Rectal smooth muscle tissue (tissue), 1 donor: ENCODE measurements around the gene CCHCR1.
A peak's percentile ranks its signal among the peaks of the same experiment; 100 is the strongest.
"Not testable (repeated sequence)": the region's sequence is repeated elsewhere in the genome, so short reads cannot be mapped to it uniquely, and the experiment has no call there.

Experiments
- H3K27ac ChIP-seq: one replicate; pipeline ENCODE4 v1.7.0; 2013; ENCODE audit warnings: low read depth, low read length, inconsistent platforms
- H3K27me3 ChIP-seq: one replicate; pipeline ENCODE4 v1.7.0; 2013; ENCODE audit warnings: low read length; ENCODE audit not compliant: control insufficient read depth, insufficient read depth
- H3K36me3 ChIP-seq: one replicate; pipeline ENCODE4 v1.7.0; 2013; ENCODE audit warnings: low read length; ENCODE audit not compliant: control insufficient read depth, insufficient read depth
- H3K4me1 ChIP-seq: one replicate; pipeline ENCODE4 v1.7.0; 2013; ENCODE audit warnings: low read length; ENCODE audit not compliant: control insufficient read depth, insufficient read depth
- H3K4me3 ChIP-seq: one replicate; pipeline ENCODE4 v1.7.0; 2013; ENCODE audit warnings: low read length
- H3K9ac ChIP-seq: one replicate; pipeline ENCODE4 v1.7.0; 2013; ENCODE audit warnings: low read length

Gene CCHCR1

DNA sequence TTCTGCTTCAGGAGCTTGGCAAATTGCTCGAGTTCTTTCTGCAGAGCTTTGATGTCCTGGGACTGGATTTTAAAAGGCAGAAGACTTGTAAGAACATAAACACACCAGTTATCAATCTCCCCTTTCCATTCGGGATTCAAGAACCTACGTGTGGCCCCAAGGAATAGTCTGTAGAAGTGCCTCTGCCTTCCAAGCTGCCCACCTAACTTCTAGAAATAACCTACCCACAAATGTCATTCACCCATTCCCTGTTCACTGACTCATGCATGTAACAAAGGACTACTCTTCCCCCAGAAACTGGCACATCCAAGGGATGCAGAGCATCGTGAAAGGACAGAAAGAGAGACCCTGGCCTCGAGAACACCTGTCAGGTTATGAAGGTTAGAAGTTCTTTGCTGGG lies 8.4 kb upstream of the CCHCR1 start:
- Histone ChIP-seq H3K9ac (no peak overlapping the region), H3K27ac (no peak overlapping the region), H3K4me1 (no peaks in the 10 kb centered on the region), H3K4me3 (no peak overlapping the region), H3K36me3 (no peaks in the 10 kb centered on the region), H3K27me3 (no peaks in the 10 kb centered on the region)

DNA sequence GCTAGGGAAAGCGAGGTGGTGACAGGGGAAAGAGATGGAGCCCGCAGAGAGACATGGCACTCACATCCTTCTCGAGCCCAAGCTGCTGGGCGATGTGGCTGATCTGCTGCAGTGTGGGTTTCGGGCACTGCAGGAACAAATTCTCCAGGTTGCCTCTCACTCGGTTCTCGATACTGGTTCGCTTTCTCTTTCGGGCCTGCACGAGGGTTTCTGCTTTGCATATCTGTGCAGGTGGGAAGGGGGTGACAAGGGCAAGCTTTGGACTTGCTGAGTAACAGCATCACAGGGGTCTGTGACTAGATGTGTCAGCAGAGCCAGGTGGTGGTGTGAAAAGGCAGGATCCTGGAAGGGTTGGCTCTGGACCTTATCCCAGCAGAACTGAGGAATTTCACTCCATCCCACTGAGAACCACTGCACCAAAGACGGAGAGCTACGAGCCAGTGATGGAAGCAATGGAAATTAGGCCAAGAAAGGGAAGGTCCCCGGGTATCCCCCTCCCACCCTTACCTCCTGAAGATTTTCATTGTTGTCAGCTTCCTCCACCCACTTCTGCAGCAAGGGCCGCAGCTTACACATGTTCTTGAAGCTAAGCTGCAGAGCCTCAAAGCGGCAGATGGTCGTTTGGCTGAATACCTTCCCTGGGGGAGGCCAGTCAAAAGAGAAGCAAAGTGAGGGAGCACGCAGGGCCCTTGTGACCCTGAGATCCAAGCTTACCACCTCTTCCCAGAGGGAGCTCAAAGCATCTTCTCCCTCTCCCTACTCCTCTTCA lies 7.6 kb upstream of the CCHCR1 start:
- H3K27ac ChIP-seq, H3K9ac ChIP-seq: not testable (repeated sequence)

DNA sequence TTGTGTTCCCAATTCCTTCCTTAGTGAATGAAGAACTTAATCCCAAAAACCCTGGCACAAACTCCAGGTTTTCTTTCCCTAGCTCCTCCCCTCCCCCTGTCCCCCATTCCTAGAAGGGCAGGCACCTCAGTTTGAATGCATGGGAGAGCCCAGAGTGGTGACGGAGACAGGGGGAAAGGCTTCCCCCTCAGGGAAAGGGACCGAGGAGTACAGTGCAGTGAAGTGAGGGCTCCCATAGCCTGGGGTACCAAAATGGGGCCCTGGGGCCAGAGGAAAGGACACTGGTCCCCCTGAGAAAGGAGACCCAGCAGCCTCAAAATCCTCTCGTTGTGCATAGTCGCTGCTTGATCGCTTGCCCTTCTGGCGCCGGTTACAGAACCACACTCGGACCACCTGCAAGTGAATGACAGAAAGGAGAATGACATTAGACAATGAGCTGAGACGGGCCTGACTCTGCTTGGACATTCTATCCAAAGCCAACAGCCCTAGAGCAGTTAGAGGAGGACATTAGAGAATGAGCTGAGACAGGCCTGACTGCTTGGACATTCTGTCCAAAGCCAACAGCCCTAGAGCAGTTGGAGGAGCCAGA lies 7.0 kb upstream of the CCHCR1 start:
- H3K36me3 ChIP-seq, H3K27ac ChIP-seq, H3K27me3 ChIP-seq, H3K4me1 ChIP-seq, H3K9ac ChIP-seq, H3K4me3 ChIP-seq: not testable (repeated sequence)

More for the DNA sequence above, 7.6 kb upstream of the CCHCR1 start:
- not testable (repeated sequence) for H3K36me3 ChIP-seq, H3K4me3 ChIP-seq, H3K27me3 ChIP-seq, H3K4me1 ChIP-seq

DNA sequence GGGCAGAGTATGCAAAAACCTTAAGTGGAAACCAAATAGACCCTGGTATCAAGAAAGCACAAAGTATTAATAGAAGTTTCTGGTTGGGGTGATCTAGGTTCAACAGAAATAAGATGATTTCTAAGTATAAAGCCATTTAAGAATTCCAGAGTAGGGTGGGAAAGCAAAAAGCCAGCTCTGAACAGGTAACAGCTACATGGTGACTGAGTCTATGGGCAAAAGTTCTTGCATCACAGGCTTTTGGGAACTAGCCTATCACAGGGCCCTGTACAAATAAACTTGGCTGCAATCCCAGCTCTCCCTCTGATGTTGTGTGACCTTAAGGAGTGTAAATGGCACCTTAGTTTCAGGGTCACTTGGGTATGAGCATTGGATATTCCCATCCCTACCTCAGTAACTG lies 6.3 kb upstream of the CCHCR1 start:
- H3K4me3 ChIP-seq: no peak overlapping the region

DNA sequence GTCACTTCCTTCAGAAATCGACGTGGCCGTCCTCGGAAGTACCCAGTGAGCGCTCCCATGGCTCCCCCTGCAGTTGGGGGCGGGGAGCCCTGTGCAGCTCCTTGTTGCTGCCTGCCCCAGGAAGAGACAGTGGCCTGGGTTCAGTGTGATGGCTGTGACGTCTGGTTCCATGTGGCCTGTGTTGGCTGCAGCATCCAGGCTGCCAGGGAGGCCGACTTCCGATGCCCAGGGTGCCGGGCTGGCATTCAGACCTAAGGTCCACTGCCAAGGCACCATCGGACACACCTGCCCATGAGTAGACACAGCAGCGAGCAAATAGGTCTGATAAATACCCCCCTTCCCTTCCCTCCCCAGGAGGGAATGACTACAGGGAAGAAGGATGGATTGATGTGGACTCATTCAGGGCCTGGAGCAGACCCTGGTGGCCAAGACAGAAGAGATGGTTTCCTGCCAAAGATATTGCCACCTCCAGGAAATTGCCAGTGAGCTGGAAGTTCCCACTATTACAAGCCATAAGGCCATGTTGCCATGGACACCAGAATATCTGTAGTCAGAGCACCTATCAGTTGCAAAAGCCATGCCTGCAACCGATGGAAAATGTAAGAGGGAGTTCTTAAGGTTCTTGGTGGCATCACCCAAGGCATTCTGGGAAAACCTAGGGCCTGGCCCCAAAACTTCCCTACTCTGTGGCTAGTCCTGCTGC lies 5.0 kb upstream of the CCHCR1 start:
- Histone ChIP-seq H3K9ac (no peak overlapping the region), H3K27me3 (no peaks in the 10 kb centered on the region), H3K4me3 (no peak overlapping the region), H3K27ac (no peak overlapping the region), H3K36me3 (no peaks in the 10 kb centered on the region), H3K4me1 (no peaks in the 10 kb centered on the region)

More for the DNA sequence above, 6.3 kb upstream of the CCHCR1 start:
- Histone ChIP-seq H3K9ac (no peak overlapping the region), H3K4me1 (no peaks in the 10 kb centered on the region), H3K27me3 (no peaks in the 10 kb centered on the region), H3K36me3 (no peaks in the 10 kb centered on the region), H3K27ac (no peak overlapping the region)

DNA sequence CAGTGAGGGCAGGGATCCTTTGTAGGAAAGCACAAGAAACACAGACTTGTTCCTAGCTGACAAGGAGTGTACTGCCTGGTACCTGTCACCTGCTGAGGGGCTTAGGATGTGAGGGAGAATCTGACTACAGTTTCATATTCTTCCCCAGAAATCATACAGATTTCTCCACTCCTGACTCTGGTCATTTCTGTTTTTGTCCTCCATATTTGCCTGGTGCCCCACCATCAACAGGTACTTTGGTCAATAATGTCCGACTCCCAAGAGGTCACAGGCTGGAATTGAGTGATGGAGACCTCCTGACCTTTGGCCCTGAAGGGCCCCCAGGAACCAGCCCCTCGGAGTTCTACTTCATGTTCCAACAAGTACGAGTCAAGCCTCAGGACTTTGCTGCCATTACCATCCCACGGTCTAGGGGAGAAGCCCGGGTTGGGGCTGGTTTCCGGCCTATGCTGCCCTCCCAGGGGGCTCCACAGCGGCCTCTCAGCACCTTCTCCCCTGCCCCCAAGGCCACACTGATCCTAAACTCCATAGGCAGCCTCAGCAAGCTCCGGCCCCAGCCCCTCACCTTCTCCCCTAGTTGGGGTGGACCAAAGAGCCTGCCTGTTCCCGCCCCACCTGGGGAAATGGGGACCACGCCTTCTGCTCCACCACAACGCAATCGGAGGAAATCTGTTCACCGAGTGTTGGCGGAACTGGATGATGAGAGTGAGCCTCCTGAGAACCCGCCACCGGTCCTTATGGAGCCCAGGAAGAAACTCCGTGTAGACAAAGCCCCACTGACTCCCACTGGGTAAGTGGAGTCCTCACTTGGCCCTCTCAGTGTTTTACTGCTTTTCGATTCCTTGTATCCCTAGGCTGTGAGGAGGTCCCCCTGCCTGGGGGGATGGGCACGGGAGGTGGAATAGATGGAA lies 3.9 kb upstream of the CCHCR1 start:
- peaks cover 5% of the 10 kb centered on the region for H3K4me1 ChIP-seq

DNA sequence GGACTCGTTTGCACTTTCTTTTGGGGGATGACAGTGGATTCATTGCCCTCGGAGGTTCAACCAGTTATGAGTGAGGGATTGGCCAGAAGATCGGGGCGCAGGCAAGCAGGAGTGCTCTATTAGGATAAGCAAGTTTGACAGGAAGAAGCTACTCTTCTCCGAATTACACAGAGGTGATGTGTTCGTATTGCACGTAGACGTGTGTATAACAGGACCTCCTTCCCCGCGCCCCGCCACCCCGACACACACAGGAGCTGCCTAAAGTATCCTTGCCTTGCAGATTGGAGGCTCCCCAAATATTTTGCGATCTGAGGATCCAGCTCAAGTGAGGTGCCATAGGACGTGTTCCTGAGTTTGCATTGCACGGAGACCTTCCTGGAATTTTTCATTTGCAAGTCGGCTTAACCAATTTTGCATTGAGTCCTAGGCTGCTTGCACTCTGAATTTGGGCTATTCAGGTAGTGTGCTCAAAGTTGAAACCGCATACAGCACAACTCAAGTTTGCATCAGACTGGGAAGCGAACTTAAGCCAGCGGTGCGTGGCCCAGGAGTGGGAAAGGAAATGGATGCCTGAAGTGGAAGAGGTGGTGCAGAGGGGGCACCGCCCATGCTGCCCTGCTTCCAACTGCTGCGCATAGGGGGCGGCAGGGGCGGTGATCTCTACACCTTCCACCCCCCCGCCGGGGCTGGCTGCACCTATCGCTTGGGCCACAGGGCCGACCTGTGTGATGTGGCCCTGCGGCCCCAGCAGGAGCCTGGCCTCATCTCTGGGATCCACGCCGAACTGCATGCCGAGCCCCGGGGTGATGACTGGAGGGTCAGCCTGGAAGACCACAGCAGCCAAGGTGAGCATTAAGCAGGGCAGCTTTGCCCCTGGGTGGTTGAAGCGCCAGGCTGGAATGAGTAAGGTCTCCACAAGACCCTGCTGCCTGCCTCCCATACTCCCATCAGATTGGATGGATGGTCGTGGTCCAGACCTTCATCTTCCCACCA lies 1.6 kb upstream of the CCHCR1 start:
- H3K27me3 ChIP-seq: no peaks in the 10 kb centered on the region
- H3K4me3 ChIP-seq: peak overlapping the region; percentile 74
- H3K27ac ChIP-seq: peak overlapping the region; percentile 56
- peaks cover 5% of the 10 kb centered on the region for H3K4me1 ChIP-seq
- H3K9ac ChIP-seq: peak overlapping the region; percentile 61
- H3K36me3 ChIP-seq: no peaks in the 10 kb centered on the region

More for the DNA sequence above, 3.9 kb upstream of the CCHCR1 start:
- Histone ChIP-seq H3K9ac (no peak overlapping the region), H3K27me3 (no peaks in the 10 kb centered on the region), H3K27ac (no peak overlapping the region), H3K36me3 (no peaks in the 10 kb centered on the region), H3K4me3 (no peak overlapping the region)

DNA sequence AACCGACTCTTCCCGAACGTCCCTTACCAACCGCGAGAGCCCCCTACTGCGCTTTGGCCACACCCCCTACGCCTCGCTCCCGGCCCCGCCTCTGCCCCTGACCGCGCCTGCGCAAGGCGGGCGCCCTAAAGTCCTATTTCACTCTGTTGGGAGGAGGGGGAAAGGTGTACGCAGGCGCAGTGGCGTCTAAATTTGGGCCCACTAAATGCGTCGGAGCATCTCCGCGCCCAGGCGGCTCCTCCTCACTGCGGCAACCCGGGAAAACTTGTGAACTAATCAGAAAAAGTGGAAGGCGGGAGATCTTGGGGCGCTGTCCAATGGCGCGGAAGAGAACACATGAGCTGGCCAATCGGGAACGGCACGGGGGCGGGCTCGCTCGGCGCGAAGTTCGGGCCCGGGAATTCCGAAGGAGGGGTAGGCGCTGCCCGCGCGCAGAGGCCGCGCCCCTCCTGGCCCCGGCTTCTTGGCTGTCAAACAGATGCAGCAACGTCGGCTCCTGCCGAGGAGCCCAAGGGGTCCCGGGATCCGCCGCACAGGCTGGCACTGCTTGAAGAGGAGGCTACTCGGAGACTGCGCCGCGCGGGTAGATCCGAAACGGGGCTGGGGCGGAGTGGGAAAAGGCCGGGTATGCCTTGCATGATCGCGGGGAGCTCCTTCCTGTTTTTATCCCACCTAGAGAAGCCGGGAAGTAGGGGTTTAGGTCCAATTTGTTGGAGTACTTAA lies 699 bp upstream of the CCHCR1 start, which contains the start of gene TCF19:
TSS of gene TCF19 (plus strand) at position 450 of the 723 bp plus-strand sequence. CDS start 881 bp downstream, outside the sequence.
- Histone ChIP-seq H3K36me3 (no peaks in the 10 kb centered on the region), H3K27me3 (no peaks in the 10 kb centered on the region), H3K4me1 (peaks cover 5% of the 10 kb centered on the region), H3K27ac (peak within 1 kb of the TSS; percentile 65), H3K9ac (peak within 1 kb of the TSS; percentile 93), H3K4me3 (peak within 1 kb of the TSS; percentile 85)

DNA sequence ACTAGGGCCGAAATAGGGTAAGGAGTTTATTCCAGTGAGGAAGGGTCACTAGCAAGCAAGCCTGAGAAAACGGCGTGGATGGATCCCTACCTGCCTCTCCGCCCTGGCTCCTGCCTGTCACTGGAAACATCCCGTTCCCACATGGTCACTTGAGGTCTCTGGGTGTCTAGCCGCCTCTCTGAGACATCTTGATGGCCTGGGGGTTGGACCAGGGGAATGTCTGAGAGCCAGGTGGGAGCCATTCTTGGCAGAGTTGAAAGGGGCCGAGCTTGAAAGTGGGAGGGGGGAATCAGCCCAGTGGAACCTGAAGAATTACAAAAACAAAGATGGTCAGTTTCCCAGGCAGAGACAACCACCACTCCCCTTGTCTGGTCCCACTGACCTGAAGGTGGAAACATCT lies 961 bp downstream of the CCHCR1 start:
- Histone ChIP-seq H3K27me3 (no peaks in the 10 kb centered on the region), H3K4me1 (peaks cover 5% of the 10 kb centered on the region), H3K36me3 (peaks cover 3% of the 10 kb centered on the region), H3K4me3 (no peak overlapping the region), H3K27ac (no peak overlapping the region), H3K9ac (no peak overlapping the region)

DNA sequence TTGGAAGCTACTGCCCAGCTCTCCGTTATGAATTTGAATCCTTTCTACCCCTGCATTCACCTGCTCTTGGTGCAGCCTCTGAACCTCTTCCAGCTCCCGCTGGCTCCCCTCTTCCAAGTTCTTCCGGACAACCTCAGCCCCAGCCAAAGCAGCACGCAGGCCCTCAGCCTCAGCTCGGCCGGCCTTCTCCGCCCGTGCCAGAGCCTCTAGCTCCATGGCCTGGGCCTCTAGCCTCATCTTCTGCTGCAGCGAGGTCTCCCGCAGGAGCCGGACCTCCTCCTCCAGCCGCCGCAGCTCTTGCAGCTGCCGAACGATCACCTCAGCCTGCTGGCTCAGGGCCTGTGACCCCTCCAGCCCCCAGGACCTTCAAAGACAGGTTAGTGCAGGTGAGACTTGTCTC lies 3.2 kb downstream of the CCHCR1 start:
- Histone ChIP-seq H3K9ac (no peak overlapping the region), H3K27ac (no peak overlapping the region), H3K36me3 (peaks cover 14% of the 10 kb centered on the region), H3K27me3 (no peaks in the 10 kb centered on the region), H3K4me1 (peaks cover 5% of the 10 kb centered on the region), H3K4me3 (no peak overlapping the region)

DNA sequence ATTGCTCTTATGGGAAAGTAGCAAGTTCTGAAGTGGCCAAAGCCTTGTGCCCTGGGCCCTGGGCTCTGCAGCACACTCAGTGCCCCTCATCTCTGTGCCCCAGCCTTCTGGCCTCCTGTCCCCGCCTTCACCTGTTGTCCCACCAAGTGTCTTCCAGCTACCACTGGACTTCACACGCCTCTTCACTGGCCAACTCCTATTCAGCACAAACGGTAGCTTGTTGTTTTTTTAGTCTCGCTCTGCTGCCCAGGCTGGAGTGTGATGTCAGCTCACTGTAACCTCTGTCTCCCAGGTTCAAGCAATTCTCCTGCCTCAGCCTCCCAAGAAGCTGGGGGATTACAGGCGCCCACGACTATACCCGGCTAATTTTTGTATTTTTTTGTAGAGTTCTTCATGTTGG lies 4.8 kb downstream of the CCHCR1 start:
- Histone ChIP-seq H3K27me3 (no peaks in the 10 kb centered on the region), H3K4me3 (no peak overlapping the region), H3K9ac (no peak overlapping the region), H3K4me1 (peaks cover 5% of the 10 kb centered on the region), H3K36me3 (peaks cover 16% of the 10 kb centered on the region), H3K27ac (no peak overlapping the region)
